GM12878 (cell line): ENCODE measurements around the gene OR2B2. TPM values are rescaled to one million over a fixed set of nuclear protein-coding genes. Genes with fewer than 3 reads are reported as not detected.

Experiments
- BCL3 ChIP-seq: IDR thresholded peaks from 2 replicates; pipeline ENCODE4 v1.6.1; 2011; ENCODE audit warnings: borderline replicate concordance, low read depth, mild to moderate bottlenecking, moderate library complexity, low read length; ENCODE audit not compliant: insufficient read depth, poor library complexity, severe bottlenecking
- CBFB ChIP-seq: IDR thresholded peaks from 2 replicates; pipeline ENCODE4 v1.6.1; 2016; ENCODE audit warnings: antibody characterized with exemption, low read depth
- CREB1 ChIP-seq: IDR thresholded peaks from 2 replicates; pipeline ENCODE4 v1.6.1; 2012; ENCODE audit warnings: low read depth, mild to moderate bottlenecking, inconsistent platforms
- CREM ChIP-seq: IDR thresholded peaks from 2 replicates; pipeline ENCODE4 v1.6.1; 2014; ENCODE audit warnings: antibody characterized with exemption, low read depth
- E2F4 ChIP-seq: IDR thresholded peaks from 2 replicates; pipeline ENCODE4 v1.6.1; 2012; ENCODE audit warnings: low read depth, low read length, improper control_type of control experiment
- EGR1 ChIP-seq, 2 experiments: IDR thresholded peaks; 1 replicate in 1 of 2; 2 replicates in 1 of 2; pipeline ENCODE4 v1.6.1; 2011 to 2012; ENCODE audit warnings: low read depth in 2 of 2, low read length in 2 of 2, borderline replicate concordance in 1 of 2, mild to moderate bottlenecking in 1 of 2, moderate library complexity in 1 of 2
- IKZF1 ChIP-seq: fragments of 450-650 bp; conservative IDR thresholded peaks from 2 replicates; pipeline ENCODE4 v1.6.1; 2017; ENCODE audit warnings: antibody characterized with exemption, mild to moderate bottlenecking
- IRF4 ChIP-seq: IDR thresholded peaks from 2 replicates; pipeline ENCODE4 v1.6.1; 2011; ENCODE audit warnings: low read depth, low read length
- NFXL1 ChIP-seq: fragments of 450-650 bp; IDR thresholded peaks from 2 replicates; pipeline ENCODE4 v1.6.1; 2017; ENCODE audit warnings: antibody characterized with exemption, mild to moderate bottlenecking, borderline replicate concordance
- NFYA ChIP-seq: IDR thresholded peaks from 2 replicates; pipeline ENCODE4 v1.6.1; 2011; ENCODE audit warnings: low read depth, mild to moderate bottlenecking, low read length, improper control_type of control experiment, borderline replicate concordance
- PBX3 ChIP-seq: IDR thresholded peaks from 2 replicates; pipeline ENCODE4 v1.6.1; 2011; ENCODE audit warnings: mild to moderate bottlenecking, low read depth, low read length, moderate library complexity; ENCODE audit not compliant: insufficient replicate concordance
- PML ChIP-seq: IDR thresholded peaks from 2 replicates; pipeline ENCODE4 v1.6.1; 2012; ENCODE audit warnings: low read length, inconsistent platforms
- POLR2A ChIP-seq: IDR thresholded peaks from 2 replicates; pipeline ENCODE4 v1.6.1; 2011; ENCODE audit warnings: low read depth, mild to moderate bottlenecking, low read length
- POLR2AphosphoS2 ChIP-seq: IDR thresholded peaks from 2 replicates; pipeline ENCODE4 v1.6.1; 2011; ENCODE audit warnings: low read depth, mild to moderate bottlenecking, low read length, improper control_type of control experiment, moderate library complexity
- RCOR1 ChIP-seq: conservative IDR thresholded peaks from 2 replicates; pipeline ENCODE4 v1.6.1; 2012; ENCODE audit warnings: low read depth, low read length, improper control_type of control experiment
- SIX5 ChIP-seq: IDR thresholded peaks from 2 replicates; pipeline ENCODE4 v1.6.1; 2011; ENCODE audit warnings: mild to moderate bottlenecking, low read depth, low read length, moderate library complexity; ENCODE audit not compliant: severe bottlenecking
- SMAD5 ChIP-seq: IDR thresholded peaks from 2 replicates; pipeline ENCODE4 v1.6.1; 2016; ENCODE audit warnings: antibody characterized with exemption, low read depth
- SUZ12 ChIP-seq: fragments of 200-600 bp; sonication (generic); IDR thresholded peaks from one replicate; pipeline ENCODE4 v1.6.1; 2018; ENCODE audit warnings: antibody characterized with exemption, mild to moderate bottlenecking; ENCODE audit not compliant: unreplicated experiment
- TCF3 ChIP-seq: IDR thresholded peaks from 2 replicates; pipeline ENCODE4 v1.6.1; 2012; ENCODE audit warnings: low read depth, mild to moderate bottlenecking, low read length, borderline replicate concordance; ENCODE audit not compliant: insufficient read depth
- ZBED1 ChIP-seq: IDR thresholded peaks from 2 replicates; pipeline ENCODE4 v1.6.1; 2016; ENCODE audit warnings: borderline replicate concordance
- ZNF207 ChIP-seq: fragments of 450-650 bp; IDR thresholded peaks from 2 replicates; pipeline ENCODE4 v1.6.1; 2014; ENCODE audit warnings: antibody characterized with exemption, mild to moderate bottlenecking, borderline replicate concordance
- ZNF384 ChIP-seq: IDR thresholded peaks from 2 replicates; pipeline ENCODE4 v1.6.1; 2012; ENCODE audit warnings: low read depth, mild to moderate bottlenecking, low read length, improper control_type of control experiment, borderline replicate concordance
- polyA plus RNA-seq, 11 experiments: library from polyadenylated mRNA; depleted of rRNA in 4 of 11; unstranded in 6 of 11; stranded (reverse) in 5 of 11; fragments of >200 nt; fragmentation: Nextera tagmentation in 4 of 11; fragmentation: Illumina TruSeq in 1 of 11; extraction: Ambion mirVana in 4 of 11; extraction: Trizol in 1 of 11; gene quantifications; 1 replicate in 1 of 11; 2 replicates in 10 of 11; pipeline versions ENCODE4 v1.2.1 to v1.2.3, GENCODE V29; 2011 to 2016; ENCODE audit warnings: inconsistent platforms in 2 of 11, missing spikeins in 2 of 11, low read depth in 1 of 11
- total RNA-seq, 4 experiments: library from RNA; depleted of rRNA in 3 of 4; stranded (reverse); fragments of >200 nt in 3 of 4; fragmentation: Illumina TruSeq in 1 of 4; extraction: Trizol in 1 of 4; gene quantifications; 2 replicates each; pipeline versions ENCODE4 v1.2.1 to v1.2.3, GENCODE V29; 2013 to 2021

Gene OR2B2
- total and polyA plus RNA-seq, 10 of the 15 experiments (the other 5 are each of a cell fraction or from before 2014, with no cell fraction given): not detected

GRCh38 chr6:27864906-27865849, 47.0 kb downstream of the OR2B2 start (continued):
- TF ChIP-seq EGR1 (IDR thresholded peaks at IDR 0.05; ENCODE audit: borderline replicate concordance in 1 of 2, low read depth in 2 of 2, low read length in 2 of 2): no peak
- peak; percentile 57; the same call in 1 of the 2 replicates for TF ChIP-seq ZNF384
- peak; percentile 99 for TF ChIP-seq ZBED1
- peak; percentile 31; the same call in 1 of the 2 replicates for TF ChIP-seq NFYA
- TF ChIP-seq CREM: peak; percentile 91
- TF ChIP-seq PML: peak; percentile 92
- peak; percentile 96 for TF ChIP-seq SMAD5
- TF ChIP-seq TCF3: peak; percentile 90; the same call in 1 of the 2 replicates
- TF ChIP-seq POLR2A: peak; percentile 94
- TF ChIP-seq BCL3: peak; percentile 38
- TF ChIP-seq RCOR1: no peak
- peak; percentile 87 for TF ChIP-seq CBFB
- TF ChIP-seq SUZ12: no peak
- TF ChIP-seq NFXL1: peak; percentile 86; the same call in 1 of the 2 replicates
- 0 out of 2 replicates have a peak, but pooled peaks have one; percentile 45 for TF ChIP-seq IRF4
- TF ChIP-seq POLR2AphosphoS2: peak; percentile 86; the same call in 1 of the 2 replicates
- TF ChIP-seq IKZF1: 0 out of 2 replicates have a peak, but pooled peaks have one; percentile 8
- TF ChIP-seq ZNF207: no peak
- TF ChIP-seq SIX5: peak; percentile 27
- peak; percentile 21 for TF ChIP-seq PBX3
- peak; percentile 97 for TF ChIP-seq E2F4
- TF ChIP-seq CREB1: peak; percentile 97
